Coronary artery (tissue), 2 donors: Measurements from ENCODE around the gene SHE.
A peak's percentile ranks its signal among the peaks of the same experiment; 100 is the strongest.

Experiments used
- DNase-seq: peaks from one replicate; pipeline ENCODE4 v3.0.0-alpha.2; 2017; ENCODE audit warnings: low spot score
- H3K27ac ChIP-seq, 2 donors: fragments of 200-600 bp; sonication (generic); one replicate each; pipeline ENCODE4 v1.5.1; 2016 to 2019
- H3K4me3 ChIP-seq: fragments of 200-600 bp; sonication (generic); 2 replicates; pipeline ENCODE4 v1.5.1; 2016; ENCODE audit warnings: mild to moderate bottlenecking, moderate library complexity
- CTCF ChIP-seq: fragments of 200-600 bp; sonication (generic); IDR thresholded peaks from one replicate; pipeline ENCODE4 v1.5.1; 2019; ENCODE audit warnings: antibody characterized with exemption

SHE gene

GRCh38 chr1:154502066-154502743 is at the start of gene SHE, which contains the start of gene TDRD10:
TSS of gene SHE (minus strand) at chr1:154502412. CDS start at chr1:154502026, 386 bp downstream.
TSS of gene TDRD10 (plus strand) at chr1:154502219. CDS start at chr1:154506904, 4,685 bp downstream.
- DNase-seq: no peak
- no peak for TF ChIP-seq CTCF
- H3K4me3 ChIP-seq: peak within 1 kb of the TSS; percentile 74

DNA sequence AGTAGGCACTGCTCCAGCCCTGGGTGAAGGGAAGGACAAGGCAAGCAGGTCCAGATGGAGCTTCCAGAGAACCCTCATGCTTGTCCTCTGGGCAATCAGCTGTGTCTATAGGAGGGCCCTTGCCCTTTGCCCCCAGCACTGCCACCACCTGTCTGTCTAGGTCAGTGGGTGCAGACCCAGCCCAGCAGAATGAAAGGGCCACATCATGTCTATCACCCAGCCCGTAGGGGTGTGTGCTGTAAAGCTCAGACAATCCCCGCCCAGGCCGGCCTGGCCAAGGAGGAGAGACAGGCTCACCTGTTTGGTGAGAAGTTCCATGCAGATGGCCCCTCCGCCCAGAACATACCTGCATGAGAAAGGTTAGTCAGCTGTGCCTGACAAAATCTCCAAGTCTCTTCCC is 49.3 kb upstream of the SHE start:
- DNase-seq: no peak
- H3K4me3 ChIP-seq: no peak overlapping the region
- no peak overlapping the region for H3K27ac ChIP-seq
- TF ChIP-seq CTCF: no peak

More at GRCh38 chr1:154502066-154502743, at the start of gene SHE, which contains the start of gene TDRD10:
- peak within 1 kb of the TSS in 1 of 2 donors; percentile 80 for H3K27ac ChIP-seq

- H3K4me3 ChIP-seq: no peak overlapping the region
- no peak for DNase-seq
- no peak overlapping the region for H3K27ac ChIP-seq
- no peak for TF ChIP-seq CTCF
Measured at GRCh38 chr1:154550657-154551056, 48.4 kb upstream of the SHE start.

DNA sequence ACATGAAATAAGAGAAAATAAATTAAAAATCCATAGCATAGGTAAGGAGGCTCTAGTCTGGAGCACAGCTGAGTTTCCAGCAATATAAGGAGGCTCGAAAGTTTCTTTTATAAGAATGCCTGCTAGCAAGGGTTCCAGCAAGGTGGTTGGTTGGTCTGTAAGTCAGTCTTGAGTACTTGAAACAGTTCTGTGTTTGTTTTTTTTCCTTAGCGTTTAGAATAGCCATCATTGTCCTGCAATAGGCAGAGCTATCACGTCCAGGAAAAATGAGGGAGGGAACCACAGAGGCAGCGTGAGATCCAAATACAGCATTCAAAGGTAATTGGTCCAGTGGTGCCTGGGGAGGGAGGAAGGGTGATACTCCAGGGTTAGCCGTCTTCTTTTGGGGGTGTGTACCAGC is 47.9 kb upstream of the SHE start:
- no peak for DNase-seq
- Histone ChIP-seq H3K4me3 (no peak overlapping the region), H3K27ac (no peak overlapping the region)
- no peak for TF ChIP-seq CTCF

GRCh38 chr1:154549202-154549770 is 47.1 kb upstream of the SHE start:
- no peak for TF ChIP-seq CTCF
- Histone ChIP-seq H3K4me3 (no peak overlapping the region), H3K27ac (no peak overlapping the region)
- DNase-seq: no peak

DNA sequence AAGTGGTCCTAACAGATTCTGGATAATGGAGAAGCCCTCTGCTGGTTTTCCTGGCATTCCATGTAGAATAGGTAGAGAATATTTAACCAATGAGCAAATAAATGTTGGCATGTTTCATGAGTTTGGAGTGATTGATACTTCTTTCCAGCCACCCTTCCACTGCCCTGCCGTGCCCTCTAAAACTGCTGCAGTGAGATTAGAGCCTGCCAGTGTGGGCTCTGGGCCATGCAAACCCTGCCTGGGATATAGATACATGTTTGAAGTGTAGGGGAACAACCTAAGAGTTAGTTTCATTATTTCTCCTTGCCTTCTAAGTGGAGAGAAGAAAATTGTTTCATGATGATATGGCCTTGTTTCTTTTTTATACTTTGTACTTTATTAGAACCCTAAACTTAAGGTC is 45.8 kb upstream of the SHE start:
- no peak for DNase-seq
- TF ChIP-seq CTCF: no peak
- H3K4me3 ChIP-seq: no peak overlapping the region
- H3K27ac ChIP-seq: no peak overlapping the region
